ENCODE data around the gene TMEM18. TPM values are rescaled to one million over a fixed set of nuclear protein-coding genes. Genes with fewer than 3 reads are reported as not detected.

TMEM18 gene
- total and polyA plus RNA-seq, 2 of the 13 experiments (the other 11 are each of a cell fraction or from before 2014, with no cell fraction given): 45.9 to 49.4 TPM

DNA sequence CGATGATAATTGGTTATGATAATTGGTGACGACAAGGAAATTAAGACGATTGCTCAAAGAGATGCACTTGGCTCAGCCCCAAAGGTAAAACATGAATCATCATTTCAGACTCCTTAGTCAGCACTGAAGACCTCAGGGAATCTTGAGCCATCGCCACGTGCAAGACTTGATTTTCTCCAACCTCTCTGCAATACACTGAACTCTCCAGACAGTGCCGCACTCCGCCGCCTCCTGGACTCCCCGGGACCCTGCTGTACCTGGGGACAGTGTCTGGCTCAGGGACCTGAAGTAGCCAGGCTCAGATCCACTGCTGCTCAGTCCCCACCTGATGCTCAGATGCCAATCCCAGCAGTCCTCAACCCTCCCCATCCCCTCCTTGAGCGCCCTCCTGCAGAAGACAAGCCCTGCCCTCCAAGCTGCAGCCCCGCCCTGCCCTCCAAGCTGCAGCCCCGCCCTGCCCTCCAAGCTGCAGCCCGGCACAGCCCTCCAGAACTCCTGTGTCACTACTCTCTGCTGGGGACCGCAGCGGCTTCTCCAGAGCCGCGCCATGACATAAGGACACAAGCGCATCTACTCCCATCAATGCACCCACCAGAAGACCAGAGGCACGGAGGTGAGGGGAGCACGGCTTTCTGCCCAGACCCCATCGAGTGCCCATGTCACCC is 1.1 kb downstream of the TMEM18 start (continued):
- TF ChIP-seq, protein P1, sequence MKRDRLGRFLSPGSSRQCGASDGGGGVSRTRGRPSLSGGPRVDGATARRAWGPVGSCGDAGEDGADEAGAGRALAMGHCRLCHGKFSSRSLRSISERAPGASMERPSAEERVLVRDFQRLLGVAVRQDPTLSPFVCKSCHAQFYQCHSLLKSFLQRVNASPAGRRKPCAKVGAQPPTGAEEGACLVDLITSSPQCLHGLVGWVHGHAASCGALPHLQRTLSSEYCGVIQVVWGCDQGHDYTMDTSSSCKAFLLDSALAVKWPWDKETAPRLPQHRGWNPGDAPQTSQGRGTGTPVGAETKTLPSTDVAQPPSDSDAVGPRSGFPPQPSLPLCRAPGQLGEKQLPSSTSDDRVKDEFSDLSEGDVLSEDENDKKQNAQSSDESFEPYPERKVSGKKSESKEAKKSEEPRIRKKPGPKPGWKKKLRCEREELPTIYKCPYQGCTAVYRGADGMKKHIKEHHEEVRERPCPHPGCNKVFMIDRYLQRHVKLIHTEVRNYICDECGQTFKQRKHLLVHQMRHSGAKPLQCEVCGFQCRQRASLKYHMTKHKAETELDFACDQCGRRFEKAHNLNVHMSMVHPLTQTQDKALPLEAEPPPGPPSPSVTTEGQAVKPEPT (CRISPR knock-in tag; IDR thresholded peaks at IDR 0.05; ENCODE audit: low read depth): no peak
- TF ChIP-seq, protein P2, sequence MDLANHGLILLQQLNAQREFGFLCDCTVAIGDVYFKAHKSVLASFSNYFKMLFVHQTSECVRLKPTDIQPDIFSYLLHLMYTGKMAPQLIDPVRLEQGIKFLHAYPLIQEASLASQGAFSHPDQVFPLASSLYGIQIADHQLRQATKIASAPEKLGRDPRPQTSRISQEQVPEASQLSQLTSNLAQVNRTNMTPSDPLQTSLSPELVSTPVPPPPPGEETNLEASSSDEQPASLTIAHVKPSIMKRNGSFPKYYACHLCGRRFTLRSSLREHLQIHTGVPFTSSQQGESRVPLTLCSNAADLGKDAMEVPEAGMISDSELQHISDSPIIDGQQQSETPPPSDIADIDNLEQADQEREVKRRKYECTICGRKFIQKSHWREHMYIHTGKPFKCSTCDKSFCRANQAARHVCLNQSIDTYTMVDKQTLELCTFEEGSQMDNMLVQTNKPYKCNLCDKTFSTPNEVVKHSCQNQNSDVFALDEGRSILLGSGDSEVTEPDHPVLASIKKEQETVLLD (CRISPR knock-in tag; IDR thresholded peaks at IDR 0.05; ENCODE audit: low read depth): no peak
- TF ChIP-seq ASH2L (IDR thresholded peaks at IDR 0.05; ENCODE audit: insufficient read length, low read depth, low read length) (no peak), ZNF614 (CRISPR knock-in tag; IDR thresholded peaks at IDR 0.05; ENCODE audit: borderline replicate concordance) (no peak; the same call in 1 of the 2 replicates), ZNF317 (CRISPR knock-in tag; IDR thresholded peaks at IDR 0.05) (no peak), KLF16 (CRISPR knock-in tag; IDR thresholded peaks at IDR 0.05) (no peak), SAFB2 (CRISPR knock-in tag; IDR thresholded peaks at IDR 0.05; ENCODE audit: borderline replicate concordance, low read depth) (no peak), FOXO1 (CRISPR knock-in tag; IDR thresholded peaks at IDR 0.05) (no peak), ZNF446 (CRISPR knock-in tag; IDR thresholded peaks at IDR 0.05) (no peak), ZNF3 (CRISPR knock-in tag; IDR thresholded peaks at IDR 0.05) (no peak), ZNF709 (CRISPR knock-in tag; IDR thresholded peaks at IDR 0.05) (no peak; the same call in 1 of the 2 replicates), SMAD1 (CRISPR knock-in tag; IDR thresholded peaks at IDR 0.05; ENCODE audit: borderline replicate concordance, low read depth) (no peak; the same call in 1 of the 2 replicates), ESRRA (CRISPR knock-in tag; IDR thresholded peaks at IDR 0.05; ENCODE audit: low read depth) (no peak), SRSF9 (IDR thresholded peaks at IDR 0.05; ENCODE audit: borderline replicate concordance, insufficient read depth, low read depth, low read length, poor library complexity, severe bottlenecking) (no peak), ZNF30 (CRISPR knock-in tag; IDR thresholded peaks at IDR 0.05) (no peak), TRIM24 (CRISPR knock-in tag; IDR thresholded peaks at IDR 0.05) (0 out of 2 replicates have a peak, but pooled peaks have one; percentile 21), ZNF382 (CRISPR knock-in tag; IDR thresholded peaks at IDR 0.05; ENCODE audit: borderline replicate concordance) (no peak), ZNF713 (CRISPR knock-in tag; IDR thresholded peaks at IDR 0.05) (no peak)
- TF ChIP-seq, protein P3, sequence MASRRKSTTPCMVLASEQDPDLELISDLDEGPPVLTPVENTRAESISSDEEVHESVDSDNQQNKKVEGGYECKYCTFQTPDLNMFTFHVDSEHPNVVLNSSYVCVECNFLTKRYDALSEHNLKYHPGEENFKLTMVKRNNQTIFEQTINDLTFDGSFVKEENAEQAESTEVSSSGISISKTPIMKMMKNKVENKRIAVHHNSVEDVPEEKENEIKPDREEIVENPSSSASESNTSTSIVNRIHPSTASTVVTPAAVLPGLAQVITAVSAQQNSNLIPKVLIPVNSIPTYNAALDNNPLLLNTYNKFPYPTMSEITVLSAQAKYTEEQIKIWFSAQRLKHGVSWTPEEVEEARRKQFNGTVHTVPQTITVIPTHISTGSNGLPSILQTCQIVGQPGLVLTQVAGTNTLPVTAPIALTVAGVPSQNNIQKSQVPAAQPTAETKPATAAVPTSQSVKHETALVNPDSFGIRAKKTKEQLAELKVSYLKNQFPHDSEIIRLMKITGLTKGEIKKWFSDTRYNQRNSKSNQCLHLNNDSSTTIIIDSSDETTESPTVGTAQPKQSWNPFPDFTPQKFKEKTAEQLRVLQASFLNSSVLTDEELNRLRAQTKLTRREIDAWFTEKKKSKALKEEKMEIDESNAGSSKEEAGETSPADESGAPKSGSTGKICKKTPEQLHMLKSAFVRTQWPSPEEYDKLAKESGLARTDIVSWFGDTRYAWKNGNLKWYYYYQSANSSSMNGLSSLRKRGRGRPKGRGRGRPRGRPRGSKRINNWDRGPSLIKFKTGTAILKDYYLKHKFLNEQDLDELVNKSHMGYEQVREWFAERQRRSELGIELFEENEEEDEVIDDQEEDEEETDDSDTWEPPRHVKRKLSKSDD (CRISPR knock-in tag; IDR thresholded peaks at IDR 0.05; ENCODE audit: low read depth): no peak
- TF ChIP-seq, protein P4, sequence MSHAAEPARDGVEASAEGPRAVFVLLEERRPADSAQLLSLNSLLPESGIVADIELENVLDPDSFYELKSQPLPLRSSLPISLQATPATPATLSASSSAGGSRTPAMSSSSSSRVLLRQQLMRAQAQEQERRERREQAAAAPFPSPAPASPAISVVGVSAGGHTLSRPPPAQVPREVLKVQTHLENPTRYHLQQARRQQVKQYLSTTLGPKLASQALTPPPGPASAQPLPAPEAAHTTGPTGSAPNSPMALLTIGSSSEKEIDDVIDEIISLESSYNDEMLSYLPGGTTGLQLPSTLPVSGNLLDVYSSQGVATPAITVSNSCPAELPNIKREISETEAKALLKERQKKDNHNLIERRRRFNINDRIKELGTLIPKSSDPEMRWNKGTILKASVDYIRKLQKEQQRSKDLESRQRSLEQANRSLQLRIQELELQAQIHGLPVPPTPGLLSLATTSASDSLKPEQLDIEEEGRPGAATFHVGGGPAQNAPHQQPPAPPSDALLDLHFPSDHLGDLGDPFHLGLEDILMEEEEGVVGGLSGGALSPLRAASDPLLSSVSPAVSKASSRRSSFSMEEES (CRISPR knock-in tag; IDR thresholded peaks at IDR 0.05): no peak
- TF ChIP-seq, protein P5, sequence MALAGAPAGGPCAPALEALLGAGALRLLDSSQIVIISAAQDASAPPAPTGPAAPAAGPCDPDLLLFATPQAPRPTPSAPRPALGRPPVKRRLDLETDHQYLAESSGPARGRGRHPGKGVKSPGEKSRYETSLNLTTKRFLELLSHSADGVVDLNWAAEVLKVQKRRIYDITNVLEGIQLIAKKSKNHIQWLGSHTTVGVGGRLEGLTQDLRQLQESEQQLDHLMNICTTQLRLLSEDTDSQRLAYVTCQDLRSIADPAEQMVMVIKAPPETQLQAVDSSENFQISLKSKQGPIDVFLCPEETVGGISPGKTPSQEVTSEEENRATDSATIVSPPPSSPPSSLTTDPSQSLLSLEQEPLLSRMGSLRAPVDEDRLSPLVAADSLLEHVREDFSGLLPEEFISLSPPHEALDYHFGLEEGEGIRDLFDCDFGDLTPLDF (CRISPR knock-in tag; IDR thresholded peaks at IDR 0.05): no peak

All from HepG2 (cell line).